ENCODE measurements around the gene PRR20G.

- TF ChIP-seq CTCF (IDR thresholded peaks at IDR 0.05; ENCODE audit: poor library complexity) (no peak), EZH2 (IDR thresholded peaks at IDR 0.05; ENCODE audit: borderline replicate concordance) (no peak), EZH2phosphoT487 (IDR thresholded peaks at IDR 0.05; ENCODE audit: low read depth, severe bottlenecking, unreplicated experiment) (no peak)
Measured at GRCh38 chr3:127260826-127261555, 26.9 kb downstream of the PRR20G start.
